OCI-LY3 (cell line): Measurements from ENCODE around the gene PAMR1.

Experiments
- EZH2phosphoT487 ChIP-seq: fragments of 200-600 bp; shearing (Covaris generic); IDR thresholded peaks from 2 replicates; pipeline ENCODE4 v1.6.1; 2018; ENCODE audit warnings: antibody characterized with exemption, mixed run types, low read depth
- TF ChIP-seq, protein P1 (sequence below): fragments of 200-600, 300-600 bp; sonication (generic); IDR thresholded peaks from 2 replicates; pipeline ENCODE4 v1.5.1; 2014; ENCODE audit warnings: antibody characterized with exemption, low read length, low read depth

GRCh38 chr11:35486934-35487333 lies 38.5 kb downstream of the PAMR1 start:
- TF ChIP-seq, protein P1, sequence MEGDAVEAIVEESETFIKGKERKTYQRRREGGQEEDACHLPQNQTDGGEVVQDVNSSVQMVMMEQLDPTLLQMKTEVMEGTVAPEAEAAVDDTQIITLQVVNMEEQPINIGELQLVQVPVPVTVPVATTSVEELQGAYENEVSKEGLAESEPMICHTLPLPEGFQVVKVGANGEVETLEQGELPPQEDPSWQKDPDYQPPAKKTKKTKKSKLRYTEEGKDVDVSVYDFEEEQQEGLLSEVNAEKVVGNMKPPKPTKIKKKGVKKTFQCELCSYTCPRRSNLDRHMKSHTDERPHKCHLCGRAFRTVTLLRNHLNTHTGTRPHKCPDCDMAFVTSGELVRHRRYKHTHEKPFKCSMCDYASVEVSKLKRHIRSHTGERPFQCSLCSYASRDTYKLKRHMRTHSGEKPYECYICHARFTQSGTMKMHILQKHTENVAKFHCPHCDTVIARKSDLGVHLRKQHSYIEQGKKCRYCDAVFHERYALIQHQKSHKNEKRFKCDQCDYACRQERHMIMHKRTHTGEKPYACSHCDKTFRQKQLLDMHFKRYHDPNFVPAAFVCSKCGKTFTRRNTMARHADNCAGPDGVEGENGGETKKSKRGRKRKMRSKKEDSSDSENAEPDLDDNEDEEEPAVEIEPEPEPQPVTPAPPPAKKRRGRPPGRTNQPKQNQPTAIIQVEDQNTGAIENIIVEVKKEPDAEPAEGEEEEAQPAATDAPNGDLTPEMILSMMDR = no peak
- no peak for TF ChIP-seq EZH2phosphoT487
